Mucosa of rectum (tissue), 2 donors: ENCODE data around the gene PLEKHG7.
"Not testable (repeated sequence)": the region's sequence is repeated elsewhere in the genome, so short reads cannot be mapped to it uniquely, and the experiment has no call there.

ENCODE experiments used
- H3K27ac ChIP-seq, 2 donors: one replicate each; pipeline ENCODE4 v1.7.0; 2013; ENCODE audit warnings: inconsistent platforms in 2 of 2, low read depth in 2 of 2, low read length in 2 of 2
- H3K27me3 ChIP-seq, 2 donors: one replicate each; pipeline ENCODE4 v1.7.0; 2013; ENCODE audit warnings: low read length in 2 of 2; ENCODE audit not compliant: control insufficient read depth in 2 of 2, insufficient read depth in 2 of 2
- H3K36me3 ChIP-seq, 2 donors: one replicate each; pipeline ENCODE4 v1.7.0; 2013; ENCODE audit warnings: low read length in 2 of 2; ENCODE audit not compliant: control insufficient read depth in 2 of 2, insufficient read depth in 2 of 2
- H3K4me1 ChIP-seq, 2 donors: one replicate each; pipeline ENCODE4 v1.7.0; 2013; ENCODE audit warnings: low read length in 2 of 2, mild to moderate bottlenecking in 1 of 2; ENCODE audit not compliant: control insufficient read depth in 2 of 2, insufficient read depth in 2 of 2
- H3K4me3 ChIP-seq, 2 donors: one replicate each; pipeline ENCODE4 v1.7.0; 2013; ENCODE audit warnings: low read length in 2 of 2
- H3K9ac ChIP-seq, 2 donors: one replicate each; pipeline ENCODE4 v1.7.0; 2013; ENCODE audit warnings: low read length in 2 of 2, low read depth in 1 of 2, mild to moderate bottlenecking in 1 of 2
- H3K9me3 ChIP-seq, 2 donors: one replicate each; pipeline ENCODE4 v1.7.0; 2013; ENCODE audit warnings: low read length in 2 of 2; ENCODE audit not compliant: control insufficient read depth in 2 of 2
- donor health status: healthy.
- donor health status: Normal muscosa, but diverticular disease.

Gene PLEKHG7, protein sequence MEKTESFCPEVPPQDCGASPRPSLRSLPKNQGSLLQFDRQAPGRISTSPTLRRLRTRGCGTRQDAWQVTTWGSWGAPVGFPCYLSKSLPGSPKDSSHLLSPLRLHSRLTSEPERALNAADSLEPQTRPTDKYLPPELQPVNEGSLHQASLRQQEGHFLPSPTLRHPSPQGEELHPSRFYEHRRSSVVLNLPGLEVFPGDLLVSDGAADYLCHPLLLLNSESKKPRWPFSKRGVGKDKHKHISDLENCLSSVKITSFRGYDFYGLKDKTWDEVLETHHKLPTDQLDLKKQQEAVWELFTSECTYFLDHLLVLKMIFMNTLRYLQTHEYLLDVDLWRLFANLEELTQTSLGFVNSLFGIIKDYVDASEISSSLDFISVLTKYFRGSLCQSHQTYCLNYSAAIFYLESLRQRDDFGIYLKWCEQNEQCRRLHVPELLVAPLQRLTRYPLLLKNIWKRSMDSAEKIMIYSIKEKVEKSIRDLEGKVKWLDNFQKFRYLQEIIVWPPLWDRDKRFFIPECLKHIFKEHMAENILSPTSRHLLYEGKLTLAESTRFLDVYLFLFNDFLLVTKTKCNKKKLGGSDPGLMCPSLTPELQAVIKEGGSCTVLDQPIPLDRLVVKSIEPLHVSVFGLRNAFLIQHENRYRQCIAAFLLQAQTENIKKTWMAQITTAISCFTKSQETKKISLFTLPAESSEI

DNA sequence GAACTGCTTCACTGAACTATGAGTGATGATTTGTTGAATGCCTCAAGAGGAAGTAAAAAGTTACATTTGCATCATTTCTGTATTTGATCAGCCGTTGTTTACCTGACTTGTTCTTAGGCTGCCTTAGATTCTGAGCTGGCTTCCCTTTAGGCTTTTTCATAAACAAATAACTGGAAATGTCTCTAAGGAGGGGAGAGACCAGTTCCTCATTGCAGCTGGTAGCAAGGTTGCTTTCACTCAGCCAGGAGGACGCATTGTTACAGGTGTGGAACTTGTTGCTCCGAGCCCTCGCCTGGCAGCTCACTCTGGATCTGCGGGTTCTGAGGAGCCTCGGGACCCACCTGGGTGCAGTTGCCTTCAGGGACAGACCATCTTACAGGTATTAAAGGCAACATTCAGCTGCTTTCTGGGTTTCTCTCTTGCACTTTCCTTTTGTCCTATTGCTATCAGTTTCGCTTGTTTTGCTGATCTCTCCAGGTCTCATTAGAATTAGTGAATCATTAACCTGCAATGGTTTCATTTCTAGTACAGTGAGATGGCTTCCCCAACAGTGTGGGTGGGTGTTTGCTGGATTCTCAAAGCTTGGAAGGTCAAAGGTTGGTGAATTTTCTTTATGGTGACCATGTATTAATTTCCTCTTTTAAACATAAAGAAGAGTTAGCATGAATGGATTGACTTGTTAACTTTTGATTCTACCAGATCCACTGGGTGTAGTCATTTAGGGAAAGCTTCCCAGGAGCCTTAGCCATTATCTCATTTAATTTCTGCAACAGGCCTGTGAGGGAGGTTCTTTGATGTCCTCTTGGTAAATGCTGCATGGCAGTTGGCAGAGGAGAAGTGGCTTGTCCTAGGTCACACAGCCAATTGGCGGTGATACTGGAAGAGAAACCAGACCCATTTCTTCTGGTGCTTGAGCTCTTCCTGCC is at the start of gene PLEKHG7:
PLEKHG7 (plus strand) TSS at position 236 of the 926 bp plus-strand sequence. CDS start 3,643 bp downstream, outside the sequence.
- H3K9me3 ChIP-seq, result no peaks in the 10 kb centered on the region
- H3K4me3 ChIP-seq, result peak within 1 kb of the TSS; percentile 77 to 87
- H3K9ac ChIP-seq, result peak within 1 kb of the TSS; percentile 61 to 69
- peak within 1 kb of the TSS; percentile 80 to 86 for H3K27ac ChIP-seq
- H3K27me3 ChIP-seq, result no peaks in the 10 kb centered on the region
- H3K36me3 ChIP-seq, result no peaks in the 10 kb centered on the region
- peaks cover 4 to 6% of the 10 kb centered on the region in 2 donors for H3K4me1 ChIP-seq

DNA sequence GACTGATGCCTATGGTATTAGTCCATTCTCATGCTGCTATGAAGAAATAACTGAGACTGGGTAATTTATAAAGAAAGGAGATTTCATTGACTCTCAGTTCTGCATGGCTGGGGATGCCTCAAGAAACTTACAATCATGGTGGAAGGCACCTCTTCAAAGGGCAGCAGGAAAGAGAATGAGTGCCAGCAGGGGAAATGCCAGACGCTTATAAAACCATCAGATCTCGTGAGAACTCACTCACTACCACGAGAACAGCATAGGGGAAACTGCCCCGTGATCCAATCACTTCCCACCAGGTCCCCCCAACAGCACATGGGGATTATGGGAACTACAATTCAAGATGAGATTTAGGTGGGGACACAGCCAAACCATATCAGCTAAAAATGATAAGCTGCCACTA is 48.5 kb upstream of the PLEKHG7 start:
- H3K9me3 ChIP-seq, H3K4me1 ChIP-seq, H3K36me3 ChIP-seq, H3K27ac ChIP-seq, H3K27me3 ChIP-seq, H3K9ac ChIP-seq, H3K4me3 ChIP-seq: not testable (repeated sequence)

DNA sequence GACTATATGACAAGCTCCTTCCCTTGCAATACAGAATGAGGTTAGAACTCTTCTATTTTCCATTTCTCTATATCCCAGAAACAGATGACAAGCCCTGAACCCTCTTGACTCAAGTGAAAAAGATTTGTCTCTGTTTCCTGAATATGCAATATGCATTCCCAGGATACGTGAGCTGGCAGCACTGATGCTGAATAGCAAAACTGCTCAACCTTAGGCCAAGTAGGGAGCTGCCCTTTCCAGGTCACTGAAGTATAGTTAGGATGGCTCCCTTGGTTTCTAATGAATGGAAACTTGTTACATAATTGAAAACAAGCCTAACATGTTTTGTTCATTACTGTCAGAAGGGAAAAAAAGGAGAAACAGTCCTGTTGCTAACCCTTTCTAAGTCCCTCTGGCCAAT is 47.9 kb upstream of the PLEKHG7 start:
- Histone ChIP-seq H3K27ac (no peak overlapping the region), H3K9me3 (no peaks in the 10 kb centered on the region), H3K27me3 (no peaks in the 10 kb centered on the region), H3K4me1 (no peaks in the 10 kb centered on the region), H3K4me3 (no peak overlapping the region), H3K36me3 (no peaks in the 10 kb centered on the region), H3K9ac (no peak overlapping the region)

DNA sequence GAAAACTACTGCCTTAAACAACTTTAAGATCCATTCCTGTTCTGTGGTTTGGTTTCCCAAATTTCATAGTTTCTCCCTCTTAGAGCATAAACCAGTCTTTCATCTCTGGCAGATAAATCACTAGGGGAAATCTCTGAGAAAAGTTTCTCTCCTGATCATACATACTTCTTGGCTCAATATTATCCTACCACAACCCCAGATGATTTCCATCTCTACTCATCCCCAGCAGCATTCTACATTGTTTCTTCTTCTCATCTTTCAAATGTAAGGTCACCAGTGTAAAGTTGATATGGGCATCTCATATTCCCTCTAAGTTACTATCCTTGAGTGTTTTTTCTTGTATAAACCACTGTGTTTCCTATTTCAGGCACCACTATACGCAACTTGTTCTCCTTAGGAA is 45.9 kb upstream of the PLEKHG7 start:
- no peaks in the 10 kb centered on the region for H3K36me3 ChIP-seq
- no peak overlapping the region for H3K4me3 ChIP-seq
- no peak overlapping the region for H3K27ac ChIP-seq
- H3K9ac ChIP-seq, result no peak overlapping the region
- H3K27me3 ChIP-seq, result no peaks in the 10 kb centered on the region
- no peaks in the 10 kb centered on the region for H3K9me3 ChIP-seq
- no peaks in the 10 kb centered on the region for H3K4me1 ChIP-seq

DNA sequence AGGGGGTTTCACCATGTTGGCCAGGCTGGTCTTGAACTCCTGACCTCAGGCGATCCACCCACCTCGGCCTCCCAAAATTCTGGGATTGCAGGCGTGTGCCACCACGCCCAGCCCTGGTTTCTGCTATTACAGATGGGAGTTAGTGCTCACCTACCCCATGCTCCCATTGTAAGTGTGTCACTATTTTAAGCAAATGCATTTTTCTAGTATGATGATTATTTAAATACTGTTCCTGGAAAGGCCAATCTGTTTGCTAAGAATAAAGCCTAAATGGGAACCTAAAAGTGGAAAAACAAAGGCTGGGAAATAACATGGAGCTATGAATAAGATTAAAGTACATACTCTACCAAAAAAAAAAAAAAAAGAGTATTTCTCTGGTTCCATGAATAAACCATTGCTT is 45.0 kb upstream of the PLEKHG7 start:
- H3K27ac ChIP-seq, result no peak overlapping the region
- H3K4me3 ChIP-seq, result no peak overlapping the region
- H3K36me3 ChIP-seq, result no peaks in the 10 kb centered on the region
- H3K27me3 ChIP-seq, result no peaks in the 10 kb centered on the region
- H3K9ac ChIP-seq, result no peak overlapping the region
- no peaks in the 10 kb centered on the region for H3K9me3 ChIP-seq
- no peaks in the 10 kb centered on the region for H3K4me1 ChIP-seq

DNA sequence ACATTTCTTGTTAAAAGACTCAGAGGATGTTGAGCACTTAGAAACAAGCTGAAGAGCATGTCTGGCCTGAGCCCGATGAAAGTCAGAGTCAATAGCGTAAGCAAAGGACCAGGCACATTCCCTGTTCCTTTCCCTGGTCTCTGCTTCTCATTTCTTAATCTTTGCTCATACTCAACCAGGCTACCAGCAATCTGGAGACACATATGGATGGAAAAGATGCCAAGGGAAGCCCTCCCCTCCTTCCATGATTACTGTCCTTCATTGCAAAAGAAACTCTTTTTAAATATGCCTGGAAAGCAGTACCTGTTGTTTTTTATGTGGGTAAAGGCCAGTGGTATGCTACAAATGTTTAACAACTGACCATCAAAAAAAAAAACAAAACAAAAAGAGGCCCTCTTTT is 44.2 kb upstream of the PLEKHG7 start:
- Histone ChIP-seq H3K4me1 (no peaks in the 10 kb centered on the region), H3K9me3 (no peaks in the 10 kb centered on the region), H3K27me3 (no peaks in the 10 kb centered on the region), H3K9ac (no peak overlapping the region), H3K27ac (no peak overlapping the region), H3K36me3 (no peaks in the 10 kb centered on the region), H3K4me3 (no peak overlapping the region)

DNA sequence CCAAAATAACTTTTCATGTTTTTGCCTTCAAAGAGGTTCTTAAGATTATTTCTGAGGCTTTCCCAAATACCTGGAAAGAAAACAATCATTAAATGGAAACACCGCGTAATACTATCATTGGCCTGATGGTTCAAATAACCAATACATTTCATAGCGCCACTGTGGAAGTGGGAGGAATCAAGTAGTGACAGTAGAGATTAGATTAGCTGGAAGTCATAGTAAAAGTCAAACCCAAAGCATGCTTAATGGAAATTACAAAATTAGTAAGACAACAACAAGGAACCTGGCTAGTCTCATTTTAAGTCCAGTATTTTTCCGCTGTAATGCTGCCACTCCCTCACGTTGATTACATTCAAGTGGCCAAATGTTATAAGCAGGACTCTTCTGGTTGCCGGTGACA is 41.5 kb upstream of the PLEKHG7 start:
- H3K36me3 ChIP-seq, result no peaks in the 10 kb centered on the region
- H3K9me3 ChIP-seq, result no peaks in the 10 kb centered on the region
- H3K4me3 ChIP-seq, result no peak overlapping the region
- no peaks in the 10 kb centered on the region for H3K4me1 ChIP-seq
- no peaks in the 10 kb centered on the region for H3K27me3 ChIP-seq
- H3K9ac ChIP-seq, result no peak overlapping the region
- no peak overlapping the region for H3K27ac ChIP-seq

DNA sequence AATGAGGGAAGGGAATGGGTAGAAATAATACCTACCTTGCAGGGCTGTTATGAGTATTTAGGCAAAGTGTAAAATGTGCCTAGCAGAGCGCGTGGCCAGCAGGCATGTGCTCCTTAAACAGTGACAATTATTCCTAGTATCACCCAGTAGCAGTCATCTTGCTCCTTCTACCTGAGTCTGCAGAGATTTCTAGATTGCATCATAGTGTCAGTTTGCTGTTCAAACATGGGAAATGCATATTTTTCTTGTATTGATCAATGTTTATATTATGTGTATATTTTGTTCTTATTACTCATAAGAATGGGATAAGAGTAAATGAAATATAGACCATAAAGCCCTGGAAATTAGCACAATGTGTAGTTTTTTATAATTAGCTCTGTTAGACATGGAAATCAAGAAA is 37.3 kb upstream of the PLEKHG7 start:
- no peaks in the 10 kb centered on the region for H3K9me3 ChIP-seq
- H3K9ac ChIP-seq, result no peak overlapping the region
- no peak overlapping the region for H3K4me3 ChIP-seq
- no peaks in the 10 kb centered on the region for H3K4me1 ChIP-seq
- H3K27me3 ChIP-seq, result no peaks in the 10 kb centered on the region
- H3K36me3 ChIP-seq, result no peaks in the 10 kb centered on the region
- H3K27ac ChIP-seq, result no peak overlapping the region

DNA sequence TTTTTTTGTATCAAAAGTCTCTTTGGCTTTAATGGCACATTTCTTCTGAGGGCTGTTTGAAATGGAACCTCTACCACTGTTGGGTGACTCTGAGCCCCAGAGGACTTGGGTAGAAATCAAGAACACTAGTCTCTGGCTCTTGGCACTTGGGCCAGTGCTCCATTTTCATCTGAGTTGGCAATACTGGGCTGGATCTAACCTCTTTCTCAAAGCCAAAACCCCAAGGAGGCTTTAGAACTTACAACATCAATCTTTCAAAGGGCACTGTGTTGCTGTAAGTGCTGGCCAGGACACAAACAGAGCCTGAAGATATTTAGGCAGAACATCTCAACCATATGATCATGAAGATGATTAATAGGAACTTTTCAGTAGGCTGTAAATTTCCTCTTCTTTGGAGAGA is 34.0 kb upstream of the PLEKHG7 start:
- H3K36me3 ChIP-seq, result no peaks in the 10 kb centered on the region
- no peak overlapping the region for H3K27ac ChIP-seq
- no peak overlapping the region for H3K9ac ChIP-seq
- no peaks in the 10 kb centered on the region for H3K27me3 ChIP-seq
- no peaks in the 10 kb centered on the region for H3K9me3 ChIP-seq
- H3K4me1 ChIP-seq, result no peaks in the 10 kb centered on the region
- H3K4me3 ChIP-seq, result no peak overlapping the region

DNA sequence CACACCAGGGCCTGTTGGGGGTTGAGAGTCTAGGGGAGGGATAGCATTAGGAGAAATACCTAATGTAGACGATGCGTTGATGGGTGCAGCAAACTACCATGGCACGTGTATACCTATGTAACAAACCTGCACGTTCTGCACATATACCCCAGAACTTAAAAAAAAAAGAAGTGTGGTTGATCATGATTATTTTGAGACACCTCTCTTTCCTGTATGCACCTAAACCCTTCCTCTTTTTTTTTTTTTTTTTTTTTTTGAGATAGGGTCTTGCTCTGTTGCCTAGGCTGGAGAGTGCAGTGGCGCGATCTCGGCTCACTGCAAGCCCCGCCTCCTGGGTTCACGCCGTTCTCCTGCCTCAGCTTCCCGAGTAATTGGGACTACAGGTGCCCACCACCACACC is 31.3 kb upstream of the PLEKHG7 start:
- H3K9me3 ChIP-seq, H3K36me3 ChIP-seq, H3K4me3 ChIP-seq, H3K4me1 ChIP-seq, H3K9ac ChIP-seq, H3K27me3 ChIP-seq, H3K27ac ChIP-seq: not testable (repeated sequence)
